ENCODE data around the gene TANK.

TANK gene

DNA sequence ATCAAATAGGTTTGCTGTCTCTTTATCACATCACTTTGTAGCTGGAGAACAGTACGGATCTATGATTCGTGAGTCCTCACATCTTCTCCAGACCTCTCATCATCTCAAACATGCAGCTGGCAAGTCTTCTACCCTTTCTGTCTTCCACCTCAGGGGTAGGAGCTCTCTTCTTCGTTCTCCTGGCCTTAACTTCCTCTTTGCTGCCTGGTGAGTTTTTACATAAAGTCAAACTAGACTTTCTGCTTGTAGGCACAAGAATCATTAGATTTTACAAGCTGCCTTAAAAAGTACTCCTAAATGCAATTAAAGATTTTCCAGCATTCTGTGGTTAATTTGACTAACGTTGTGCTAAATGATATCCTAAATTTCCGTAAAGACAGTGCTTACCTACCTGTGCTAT lies 43.7 kb upstream of the TANK start:
- no peak overlapping the region for H3K4me3 ChIP-seq (ENCODE audit: low read depth, low read length)
- TF ChIP-seq, protein P1, sequence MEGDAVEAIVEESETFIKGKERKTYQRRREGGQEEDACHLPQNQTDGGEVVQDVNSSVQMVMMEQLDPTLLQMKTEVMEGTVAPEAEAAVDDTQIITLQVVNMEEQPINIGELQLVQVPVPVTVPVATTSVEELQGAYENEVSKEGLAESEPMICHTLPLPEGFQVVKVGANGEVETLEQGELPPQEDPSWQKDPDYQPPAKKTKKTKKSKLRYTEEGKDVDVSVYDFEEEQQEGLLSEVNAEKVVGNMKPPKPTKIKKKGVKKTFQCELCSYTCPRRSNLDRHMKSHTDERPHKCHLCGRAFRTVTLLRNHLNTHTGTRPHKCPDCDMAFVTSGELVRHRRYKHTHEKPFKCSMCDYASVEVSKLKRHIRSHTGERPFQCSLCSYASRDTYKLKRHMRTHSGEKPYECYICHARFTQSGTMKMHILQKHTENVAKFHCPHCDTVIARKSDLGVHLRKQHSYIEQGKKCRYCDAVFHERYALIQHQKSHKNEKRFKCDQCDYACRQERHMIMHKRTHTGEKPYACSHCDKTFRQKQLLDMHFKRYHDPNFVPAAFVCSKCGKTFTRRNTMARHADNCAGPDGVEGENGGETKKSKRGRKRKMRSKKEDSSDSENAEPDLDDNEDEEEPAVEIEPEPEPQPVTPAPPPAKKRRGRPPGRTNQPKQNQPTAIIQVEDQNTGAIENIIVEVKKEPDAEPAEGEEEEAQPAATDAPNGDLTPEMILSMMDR (IDR thresholded peaks at IDR 0.05; ENCODE audit: low read depth, low read length) = no peak

DNA sequence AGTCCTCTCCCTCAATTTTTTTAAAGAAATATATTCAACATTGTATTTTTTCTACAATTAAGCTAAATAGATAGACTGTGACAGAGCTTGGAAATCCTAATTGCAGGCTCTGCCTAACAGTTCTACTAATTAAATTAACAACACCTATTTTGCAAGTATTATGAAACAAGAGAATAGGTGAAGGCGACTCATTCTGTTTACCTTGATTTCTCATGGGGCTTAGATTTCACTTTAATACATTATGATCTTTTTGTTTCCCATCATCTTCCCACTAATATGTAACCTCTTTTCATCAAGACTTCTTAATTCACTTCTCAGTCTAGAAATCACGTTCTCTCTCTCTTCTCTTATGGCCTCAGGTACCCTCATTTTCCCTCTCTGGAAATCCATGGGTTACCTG lies 42.7 kb upstream of the TANK start:
- TF ChIP-seq, protein P1 (IDR thresholded peaks at IDR 0.05; ENCODE audit: low read depth, low read length) = no peak
- no peak overlapping the region for H3K4me3 ChIP-seq (ENCODE audit: low read depth, low read length)

DNA sequence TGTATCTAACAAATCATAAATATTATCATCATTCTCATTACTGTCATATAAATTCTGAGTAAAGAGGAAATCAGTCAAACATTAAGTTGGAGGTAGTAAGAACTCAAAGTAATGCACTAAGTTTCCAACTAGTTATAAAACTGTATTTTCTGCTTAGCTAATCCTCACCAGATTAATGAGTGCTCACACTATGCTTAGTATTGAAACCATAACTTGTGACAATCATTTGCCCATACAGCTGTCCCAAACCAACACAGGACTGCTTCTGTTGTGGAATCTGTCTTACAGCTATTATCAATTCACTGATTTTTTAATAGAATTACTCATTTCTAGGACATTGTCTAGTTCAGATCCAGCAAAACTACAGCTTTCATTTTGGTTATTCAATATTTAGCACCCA lies 41.5 kb upstream of the TANK start:
- H3K4me3 ChIP-seq (ENCODE audit: low read depth, low read length) = no peak overlapping the region

DNA sequence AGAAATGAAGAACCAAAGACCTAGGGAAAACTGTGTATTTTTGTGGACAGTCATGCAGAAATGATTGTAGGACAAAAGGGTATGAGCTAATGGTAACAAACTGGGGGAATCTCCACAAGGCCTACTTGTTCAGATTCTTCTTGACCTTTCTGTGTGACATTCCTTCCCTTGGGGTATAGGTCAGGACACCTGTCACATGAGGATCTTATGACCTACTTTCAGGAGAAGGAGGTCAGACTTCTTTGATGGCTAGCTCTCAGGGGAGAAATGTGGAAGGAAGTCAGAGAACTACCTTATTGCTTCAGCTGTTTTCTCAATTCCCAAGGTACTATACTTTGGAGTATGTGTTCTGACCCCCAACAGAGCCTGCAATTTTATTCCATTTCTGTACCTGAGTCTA lies 40.7 kb upstream of the TANK start:
- H3K4me3 ChIP-seq (ENCODE audit: low read depth, low read length) = no peak overlapping the region
- TF ChIP-seq, protein P1 (IDR thresholded peaks at IDR 0.05; ENCODE audit: low read depth, low read length) = no peak

More for the DNA sequence above, 41.5 kb upstream of the TANK start:
- TF ChIP-seq, protein P1 (IDR thresholded peaks at IDR 0.05; ENCODE audit: low read depth, low read length) = no peak

DNA sequence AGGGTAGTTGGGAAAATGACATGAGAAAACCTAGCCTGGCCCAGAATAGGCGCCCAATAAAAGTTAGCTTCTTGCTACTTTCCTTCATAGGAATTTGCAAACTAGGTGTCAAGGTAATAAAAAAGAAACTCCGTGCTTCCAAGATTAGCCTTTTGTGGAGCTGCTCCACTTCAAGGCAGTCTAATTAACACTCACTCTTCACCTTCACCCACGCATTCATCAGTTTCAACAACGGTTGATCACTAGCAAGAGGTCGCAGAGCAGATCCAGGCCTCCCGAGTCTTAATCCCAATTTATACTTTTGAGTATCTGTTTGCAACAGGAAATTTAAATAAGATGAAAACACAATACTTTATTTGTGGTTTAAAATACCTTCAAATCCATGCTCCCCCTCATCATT lies 39.5 kb upstream of the TANK start:
- TF ChIP-seq, protein P1 (IDR thresholded peaks at IDR 0.05; ENCODE audit: low read depth, low read length) = no peak
- H3K4me3 ChIP-seq (ENCODE audit: low read depth, low read length) = no peak overlapping the region

DNA sequence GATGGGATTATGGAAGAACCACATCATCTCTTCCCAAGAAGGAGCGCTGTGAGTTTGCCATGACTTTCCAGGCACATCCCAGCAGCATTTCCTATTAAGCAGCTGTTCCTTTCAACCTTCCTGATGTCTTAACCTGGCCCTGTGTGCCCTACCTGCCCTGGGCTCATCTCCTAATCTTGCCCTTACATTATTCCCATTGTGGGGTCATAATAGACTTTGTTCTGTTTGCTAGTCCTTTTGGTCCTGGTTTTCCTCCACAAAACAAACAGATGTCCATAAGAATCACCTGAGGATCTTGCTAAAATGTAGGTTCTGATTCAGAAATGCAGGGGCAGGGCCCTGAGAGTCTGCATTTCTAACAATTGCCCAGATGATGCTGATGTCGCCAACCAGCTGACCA lies 38.6 kb upstream of the TANK start:
- H3K4me3 ChIP-seq (ENCODE audit: low read depth, low read length) = no peak overlapping the region
- TF ChIP-seq, protein P1 (IDR thresholded peaks at IDR 0.05; ENCODE audit: low read depth, low read length) = no peak

DNA sequence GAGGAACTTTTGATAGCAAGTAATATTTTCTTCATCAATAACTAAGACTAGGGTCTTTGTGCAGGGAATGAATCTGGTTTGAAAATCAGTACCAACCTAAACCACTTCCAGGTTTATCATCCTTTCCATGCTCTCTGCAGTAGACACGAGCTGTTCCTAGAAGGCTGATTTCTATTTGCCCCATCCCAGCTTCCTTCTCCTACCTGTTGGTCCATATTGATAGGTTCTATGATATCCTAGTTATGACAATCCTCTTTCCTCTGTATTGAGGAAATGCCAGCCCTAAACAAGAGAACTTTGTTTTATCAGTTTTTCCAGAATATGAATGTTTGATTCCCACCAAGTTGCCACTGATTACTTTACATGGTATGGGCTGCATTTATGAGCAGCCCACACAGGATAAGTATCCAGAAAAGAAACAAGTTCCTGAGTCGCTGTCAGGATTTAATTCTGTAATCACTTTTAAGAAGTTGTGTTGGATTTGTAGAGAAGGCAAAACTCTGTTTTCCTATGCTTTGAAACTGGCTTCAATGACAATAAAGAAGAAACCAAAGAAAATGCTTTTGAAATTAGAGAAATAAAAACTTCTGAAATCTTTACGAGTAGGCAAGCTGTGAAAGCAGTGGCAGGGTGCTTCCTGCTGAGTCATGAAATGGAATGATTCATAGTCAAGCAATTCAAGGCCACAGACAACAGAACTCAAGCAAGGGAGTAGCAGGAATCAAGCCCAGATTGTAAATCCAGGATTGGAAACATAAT lies 37.3 kb upstream of the TANK start:
- TF ChIP-seq, protein P1 (IDR thresholded peaks at IDR 0.05; ENCODE audit: low read depth, low read length) = no peak

More for the DNA sequence above, 37.3 kb upstream of the TANK start:
- peak overlapping the region; percentile 42 for H3K4me3 ChIP-seq (ENCODE audit: low read depth, low read length)

Data from WI38 (cell line).